Right lobe of liver (tissue), 4 donors: ENCODE results near the gene MSRB1.
"Not testable (repeated sequence)": the region's sequence is repeated elsewhere in the genome, so short reads cannot be mapped to it uniquely, and the experiment has no call there.

Experiments used
- CTCF ChIP-seq, 4 donors: fragments of 200-600 bp in 3 of 4; fragments of 450-650 bp in 1 of 4; IDR thresholded peaks; one replicate each; pipeline versions ENCODE4 v1.5.1 to v1.8.0; 2016 to 2022; ENCODE audit warnings: antibody characterized with exemption in 4 of 4, mild to moderate bottlenecking in 2 of 4
- POLR2A ChIP-seq: fragments of 450-650 bp; IDR thresholded peaks from one replicate; pipeline ENCODE4 v1.6.1; 2017; ENCODE audit warnings: antibody characterized with exemption, mild to moderate bottlenecking
- donor health status: DM: no; HTN: no; CAD: no.
- donor health status: DM: no; HTN: no; CAD: no.
- donor health status: DM: no; HTN: yes; CAD: no.

- TF ChIP-seq CTCF (IDR thresholded peaks at IDR 0.05); POLR2A: not testable (repeated sequence)
Observed at GRCh38 chr16:1957434-1958142, 14.6 kb upstream of the MSRB1 start.
